HepG2 (cell line): ENCODE data around the gene SLC25A15. TPM values are rescaled to one million over a fixed set of nuclear protein-coding genes. Genes with fewer than 3 reads are reported as not detected.

Source experiments
- CBX1 ChIP-seq: IDR thresholded peaks from one replicate; pipeline ENCODE4 v1.6.1; 2016; ENCODE audit warnings: antibody characterized with exemption, low read depth
- GZF1 ChIP-seq: sonication (generic); formaldehyde crosslinking; IDR thresholded peaks from 2 replicates; pipeline ENCODE4 v1.5.1; 2020; ENCODE audit warnings: mild to moderate bottlenecking, missing genetic modification reagents
- HMGXB4 ChIP-seq, 2 experiments: sonication (generic) in 1 of 2; formaldehyde crosslinking in 1 of 2; IDR thresholded peaks; 2 replicates each; pipeline versions ENCODE4 v1.4.0 to v1.6.1; 2018 to 2020; ENCODE audit warnings: missing genetic modification reagents in 2 of 2, borderline replicate concordance in 1 of 2, low read depth in 1 of 2, mild to moderate bottlenecking in 1 of 2, missing biosample characterization in 1 of 2
- KDM3A ChIP-seq: IDR thresholded peaks from 2 replicates; pipeline ENCODE4 v1.6.1; 2018; ENCODE audit warnings: low read depth, missing compliant biosample characterization
- MAFG ChIP-seq: sonication (generic); formaldehyde crosslinking; IDR thresholded peaks from 2 replicates; pipeline ENCODE4 v1.5.1; 2020; ENCODE audit warnings: mild to moderate bottlenecking, missing genetic modification reagents
- PHB2 ChIP-seq: fragments of 450-650 bp; IDR thresholded peaks from 2 replicates; pipeline ENCODE4 v1.6.1; 2018; ENCODE audit not compliant: partially characterized antibody
- RFXANK ChIP-seq: IDR thresholded peaks from 2 replicates; pipeline ENCODE4 v1.6.1; 2016
- RFXAP ChIP-seq: sonication (generic); formaldehyde crosslinking; IDR thresholded peaks from 2 replicates; pipeline ENCODE4 v1.4.0; 2020; ENCODE audit warnings: missing genetic modification reagents, borderline replicate concordance
- SNRNP70 ChIP-seq: fragments of 200-400 bp; formaldehyde crosslinking; IDR thresholded peaks from 2 replicates; pipeline ENCODE4 v1.6.1; 2017; ENCODE audit warnings: mild to moderate bottlenecking, low read depth, low read length, moderate library complexity
- SRSF1 ChIP-seq: fragments of 200-400 bp; formaldehyde crosslinking; optimal IDR thresholded peaks from 2 replicates; pipeline ENCODE3; 2017; ENCODE audit warnings: mild to moderate bottlenecking, low read depth, low read length, moderate library complexity
- TBL1XR1 ChIP-seq: fragments of 150-350 bp; IDR thresholded peaks from 2 replicates; pipeline ENCODE4 v1.6.1; 2014; ENCODE audit warnings: borderline replicate concordance, low read length; ENCODE audit not compliant: partially characterized antibody
- THAP11 ChIP-seq: IDR thresholded peaks from 2 replicates; pipeline ENCODE4 v1.6.1; 2016; ENCODE audit warnings: missing biosample characterization, missing genetic modification reagents
- ZBTB1 ChIP-seq: sonication (generic); formaldehyde crosslinking; IDR thresholded peaks from 2 replicates; pipeline ENCODE4 v1.4.0; 2020; ENCODE audit warnings: missing genetic modification reagents, borderline replicate concordance
- ZEB1 ChIP-seq: IDR thresholded peaks from 2 replicates; pipeline ENCODE4 v1.6.1; 2012; ENCODE audit warnings: mild to moderate bottlenecking, low read depth, inconsistent platforms; ENCODE audit not compliant: insufficient replicate concordance
- ZNF292 ChIP-seq: sonication (generic); formaldehyde crosslinking; IDR thresholded peaks from 2 replicates; pipeline ENCODE4 v1.8.1; 2022; ENCODE audit warnings: mild to moderate bottlenecking, low read depth, missing genetic modification reagents, borderline replicate concordance
- ZNF549 ChIP-seq: sonication (generic); formaldehyde crosslinking; IDR thresholded peaks from 2 replicates; pipeline ENCODE4 v1.5.0; 2020; ENCODE audit warnings: missing genetic modification reagents
- ZNF570 ChIP-seq: sonication (generic); formaldehyde crosslinking; IDR thresholded peaks from 2 replicates; pipeline ENCODE4 v1.4.0; 2020; ENCODE audit warnings: mild to moderate bottlenecking, missing genetic modification reagents, borderline replicate concordance
- ZNF672 ChIP-seq: sonication (generic); formaldehyde crosslinking; IDR thresholded peaks from 2 replicates; pipeline ENCODE4 v1.8.1; 2022; ENCODE audit warnings: missing genetic modification reagents
- ZNF678 ChIP-seq: sonication (generic); formaldehyde crosslinking; IDR thresholded peaks from 2 replicates; pipeline ENCODE4 v1.4.0; 2020; ENCODE audit warnings: mild to moderate bottlenecking, missing genetic modification reagents
- ZNF7 ChIP-seq: IDR thresholded peaks from 2 replicates; pipeline ENCODE4 v1.6.1; 2016; ENCODE audit warnings: missing biosample characterization, missing genetic modification reagents
- ZNF761 ChIP-seq: sonication (generic); formaldehyde crosslinking; conservative IDR thresholded peaks from 2 replicates; pipeline ENCODE4 v1.4.0; 2020; ENCODE audit warnings: mild to moderate bottlenecking, missing genetic modification reagents
- polyA plus RNA-seq, 8 experiments: library from polyadenylated mRNA; depleted of rRNA in 3 of 8; stranded (reverse) in 7 of 8; unstranded in 1 of 8; fragments of >200 nt; fragmentation: Illumina TruSeq in 4 of 8; extraction: Trizol in 4 of 8; gene quantifications; 2 replicates each; pipeline versions ENCODE4 v1.2.1 to v1.2.3, GENCODE V29; 2011 to 2016; ENCODE audit warnings: low read depth in 4 of 8, missing spikeins in 1 of 8, mixed read lengths in 1 of 8; ENCODE audit not compliant: insufficient read depth in 1 of 8
- total RNA-seq, 5 experiments: library from RNA; depleted of rRNA; stranded (reverse); fragments of >200 nt; fragmentation: Illumina TruSeq; extraction: Trizol; gene quantifications; 2 replicates each; pipeline ENCODE4 v1.2.3, GENCODE V29; 2016; ENCODE audit warnings: low read depth in 1 of 5
- TF ChIP-seq, protein P1 (sequence below), 2 experiments: sonication (generic) in 1 of 2; formaldehyde crosslinking in 1 of 2; IDR thresholded peaks; 2 replicates each; pipeline versions ENCODE4 v1.4.0 to v1.6.1; 2016 to 2020; ENCODE audit warnings: borderline replicate concordance in 1 of 2, low read depth in 1 of 2, mild to moderate bottlenecking in 1 of 2, missing genetic modification reagents in 1 of 2
- TF ChIP-seq, protein P2 (sequence below): sonication (generic); formaldehyde crosslinking; IDR thresholded peaks from 2 replicates; pipeline ENCODE4 v1.8.0; 2022; ENCODE audit warnings: missing genetic modification reagents, mild to moderate bottlenecking, moderate library complexity, borderline replicate concordance

SLC25A15 gene
- total and polyA plus RNA-seq, 2 of the 13 experiments (the other 11 are each of a cell fraction or from before 2014, with no cell fraction given): 17.3 to 39.1 TPM

DNA sequence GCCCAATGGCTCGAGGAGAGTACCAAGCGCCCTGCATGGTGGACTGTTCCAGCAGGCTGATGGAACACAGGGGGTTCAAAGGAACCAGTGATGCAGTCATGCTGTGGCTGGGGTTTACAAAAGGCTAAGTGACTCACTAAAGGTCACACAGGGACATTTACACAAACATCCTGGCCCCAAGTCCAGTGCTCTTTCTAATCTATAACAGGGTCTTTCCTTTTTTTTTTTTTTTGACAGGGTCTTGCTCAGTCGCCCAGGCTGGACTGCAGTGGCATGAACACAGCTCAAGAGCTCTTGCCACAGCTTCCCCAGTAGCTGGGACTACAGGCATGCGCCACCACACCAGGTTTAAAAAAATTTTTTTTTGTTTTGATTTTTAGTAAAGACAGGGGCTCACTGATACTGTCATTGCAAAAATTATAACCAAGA, 2.8 kb upstream of the SLC25A15 start (continued):
- TF ChIP-seq ZNF292 (CRISPR knock-in tag): peak; percentile 89
- TF ChIP-seq ZNF570 (CRISPR knock-in tag): no peak
- no peak for TF ChIP-seq MAFG
- TF ChIP-seq ZNF761: no peak
- TF ChIP-seq ZNF672 (CRISPR knock-in tag): no peak
- TF ChIP-seq CBX1: no peak
- no peak for TF ChIP-seq PHB2
- no peak for TF ChIP-seq GZF1 (CRISPR knock-in tag)
- TF ChIP-seq RFXANK (CRISPR knock-in tag): no peak
- no peak for TF ChIP-seq SRSF1
- TF ChIP-seq, protein P1, sequence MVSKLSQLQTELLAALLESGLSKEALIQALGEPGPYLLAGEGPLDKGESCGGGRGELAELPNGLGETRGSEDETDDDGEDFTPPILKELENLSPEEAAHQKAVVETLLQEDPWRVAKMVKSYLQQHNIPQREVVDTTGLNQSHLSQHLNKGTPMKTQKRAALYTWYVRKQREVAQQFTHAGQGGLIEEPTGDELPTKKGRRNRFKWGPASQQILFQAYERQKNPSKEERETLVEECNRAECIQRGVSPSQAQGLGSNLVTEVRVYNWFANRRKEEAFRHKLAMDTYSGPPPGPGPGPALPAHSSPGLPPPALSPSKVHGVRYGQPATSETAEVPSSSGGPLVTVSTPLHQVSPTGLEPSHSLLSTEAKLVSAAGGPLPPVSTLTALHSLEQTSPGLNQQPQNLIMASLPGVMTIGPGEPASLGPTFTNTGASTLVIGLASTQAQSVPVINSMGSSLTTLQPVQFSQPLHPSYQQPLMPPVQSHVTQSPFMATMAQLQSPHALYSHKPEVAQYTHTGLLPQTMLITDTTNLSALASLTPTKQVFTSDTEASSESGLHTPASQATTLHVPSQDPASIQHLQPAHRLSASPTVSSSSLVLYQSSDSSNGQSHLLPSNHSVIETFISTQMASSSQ (IDR thresholded peaks at IDR 0.05; ENCODE audit: low read depth): no peak
- TF ChIP-seq, protein P1 (CRISPR knock-in tag; IDR thresholded peaks at IDR 0.05; ENCODE audit: borderline replicate concordance): 0 out of 2 replicates have a peak, but pooled peaks have one; percentile 43
- TF ChIP-seq SNRNP70: no peak
- no peak for TF ChIP-seq RFXAP
- peak; percentile 48; the same call in 1 of the 2 replicates for TF ChIP-seq ZNF7 (CRISPR knock-in tag)
- TF ChIP-seq, protein P2, sequence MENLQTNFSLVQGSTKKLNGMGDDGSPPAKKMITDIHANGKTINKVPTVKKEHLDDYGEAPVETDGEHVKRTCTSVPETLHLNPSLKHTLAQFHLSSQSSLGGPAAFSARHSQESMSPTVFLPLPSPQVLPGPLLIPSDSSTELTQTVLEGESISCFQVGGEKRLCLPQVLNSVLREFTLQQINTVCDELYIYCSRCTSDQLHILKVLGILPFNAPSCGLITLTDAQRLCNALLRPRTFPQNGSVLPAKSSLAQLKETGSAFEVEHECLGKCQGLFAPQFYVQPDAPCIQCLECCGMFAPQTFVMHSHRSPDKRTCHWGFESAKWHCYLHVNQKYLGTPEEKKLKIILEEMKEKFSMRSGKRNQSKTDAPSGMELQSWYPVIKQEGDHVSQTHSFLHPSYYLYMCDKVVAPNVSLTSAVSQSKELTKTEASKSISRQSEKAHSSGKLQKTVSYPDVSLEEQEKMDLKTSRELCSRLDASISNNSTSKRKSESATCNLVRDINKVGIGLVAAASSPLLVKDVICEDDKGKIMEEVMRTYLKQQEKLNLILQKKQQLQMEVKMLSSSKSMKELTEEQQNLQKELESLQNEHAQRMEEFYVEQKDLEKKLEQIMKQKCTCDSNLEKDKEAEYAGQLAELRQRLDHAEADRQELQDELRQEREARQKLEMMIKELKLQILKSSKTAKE (CRISPR knock-in tag): no peak
- no peak for TF ChIP-seq KDM3A (CRISPR knock-in tag)
- no peak for TF ChIP-seq ZEB1
- no peak for TF ChIP-seq TBL1XR1
- no peak for TF ChIP-seq ZNF549 (CRISPR knock-in tag)
- TF ChIP-seq THAP11: peak; percentile 64
- no peak for TF ChIP-seq ZNF678 (CRISPR knock-in tag)
- no peak for TF ChIP-seq ZBTB1
- TF ChIP-seq HMGXB4 (CRISPR knock-in tag; IDR thresholded peaks at IDR 0.05; ENCODE audit: borderline replicate concordance in 1 of 2, low read depth in 1 of 2): peak; percentile 59 to 61; a peak in 3 of 4 replicates
